Astrocyte of the hippocampus (primary cell): ENCODE data around the gene EXT2.
A peak's percentile ranks its signal among the peaks of the same experiment; 100 is the strongest.

Experiments
- DNase-seq: peaks from one replicate; pipeline ENCODE4 v3.0.0; 2011; ENCODE audit warnings: low read depth, low spot score

The EXT2 gene

GRCh38 chr11:44203270-44204043 is 108.0 kb downstream of the EXT2 start:
- DNase-seq, result no peak

GRCh38 chr11:44205352-44205751 is 109.9 kb downstream of the EXT2 start:
- no peak for DNase-seq

GRCh38 chr11:44205836-44206235 is 110.4 kb downstream of the EXT2 start:
- no peak for DNase-seq

GRCh38 chr11:44207292-44207691 is 111.8 kb downstream of the EXT2 start:
- no peak for DNase-seq

GRCh38 chr11:44208976-44209603 is 113.6 kb downstream of the EXT2 start:
- DNase-seq, result no peak

- DNase-seq, result no peak
These were observed 116.7 kb downstream of the EXT2 start for GRCh38 chr11:44212128-44212527.

- DNase-seq, result no peak
These were observed 117.7 kb downstream of the EXT2 start for GRCh38 chr11:44213148-44213547.

- no peak for DNase-seq
These were observed 122.0 kb downstream of the EXT2 start for GRCh38 chr11:44217432-44217831.

GRCh38 chr11:44219830-44220796 is 124.6 kb downstream of the EXT2 start:
- DNase-seq, result no peak

GRCh38 chr11:44221456-44221855 is 126.0 kb downstream of the EXT2 start:
- no peak for DNase-seq

- DNase-seq, result no peak
These were observed 126.5 kb downstream of the EXT2 start for GRCh38 chr11:44221992-44222391.

- peak; percentile 7 for DNase-seq
These were observed 127.8 kb downstream of the EXT2 start for GRCh38 chr11:44223238-44223637.

GRCh38 chr11:44224867-44225501 is 129.5 kb downstream of the EXT2 start:
- DNase-seq, result no peak

GRCh38 chr11:44226490-44226889 is 131.0 kb downstream of the EXT2 start:
- DNase-seq, result no peak

- DNase-seq, result no peak
These were observed 131.5 kb downstream of the EXT2 start for GRCh38 chr11:44226945-44227344.

GRCh38 chr11:44228379-44228778 is 132.9 kb downstream of the EXT2 start:
- no peak for DNase-seq

GRCh38 chr11:44229098-44229497 is 133.6 kb downstream of the EXT2 start:
- DNase-seq, result peak; percentile 46

GRCh38 chr11:44229624-44230023 is 134.1 kb downstream of the EXT2 start:
- peak; percentile 62 for DNase-seq

GRCh38 chr11:44235765-44236201 is 140.3 kb downstream of the EXT2 start:
- no peak for DNase-seq

- DNase-seq, result no peak
These were observed 140.8 kb downstream of the EXT2 start for GRCh38 chr11:44236296-44236695.

GRCh38 chr11:44237156-44237555 is 141.7 kb downstream of the EXT2 start:
- DNase-seq, result no peak

- DNase-seq, result no peak
These were observed 146.4 kb downstream of the EXT2 start for GRCh38 chr11:44241851-44242250.
